ENCODE measurements around the gene INO80D.
"Not testable (repeated sequence)": the region's sequence is repeated elsewhere in the genome, so short reads cannot be mapped to it uniquely, and the experiment has no call there.

- not testable (repeated sequence) for TF ChIP-seq CTCF (IDR thresholded peaks at IDR 0.05 in 4 of 5, conservative IDR thresholded peaks at IDR 0.05 in 1 of 5); POLR2A (IDR thresholded peaks at IDR 0.05)
Measured at GRCh38 chr2:205977699-205978098, 108.3 kb downstream of the INO80D start.
